ENCODE measurements around the gene SLC39A10. TPM values are rescaled to one million over a fixed set of nuclear protein-coding genes. Genes with fewer than 3 reads are reported as not detected.

Gene SLC39A10
- total RNA-seq, 1 donor from 2014 or later, result 52.3 TPM

DNA sequence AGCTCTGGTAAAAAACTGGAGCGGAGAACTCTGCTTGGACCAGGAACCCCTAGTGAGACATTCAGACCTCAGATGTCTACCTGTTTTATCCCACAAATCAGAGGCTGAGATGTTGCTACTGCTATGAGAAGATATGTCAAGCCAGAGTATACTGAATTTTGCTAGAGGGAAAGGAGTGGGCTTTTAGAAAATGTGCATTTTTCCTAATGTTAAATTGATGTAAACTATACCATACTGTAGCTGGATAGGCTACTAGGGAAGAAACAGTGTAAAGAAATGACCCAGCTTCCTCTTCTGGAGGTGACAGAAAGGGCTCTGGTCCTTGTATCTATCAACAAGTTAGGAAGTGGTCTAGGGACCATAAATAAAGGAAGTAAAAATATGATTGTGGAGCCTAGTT lies 65.0 kb downstream of the SLC39A10 start:
- ChIA-PET POLR2A (no interaction called here), CTCF (no interaction called here)
- Mint-ChIP-seq H3K4me3 (no peak overlapping the region), H3K4me1 (no peaks in the 10 kb centered on the region), H3K36me3 (ENCODE audit: low read depth) (peaks cover 74% of the 10 kb centered on the region), H3K27me3 (no peaks in the 10 kb centered on the region), H3K27ac (no peak overlapping the region), H3K9me3 (no peaks in the 10 kb centered on the region)
- DNase-seq (no peak), ATAC-seq (ENCODE audit: low read depth) (no peak)
- intact Hi-C loops (cut with micrococcal nuclease), result no loop called here
- TF ChIP-seq, protein P1, sequence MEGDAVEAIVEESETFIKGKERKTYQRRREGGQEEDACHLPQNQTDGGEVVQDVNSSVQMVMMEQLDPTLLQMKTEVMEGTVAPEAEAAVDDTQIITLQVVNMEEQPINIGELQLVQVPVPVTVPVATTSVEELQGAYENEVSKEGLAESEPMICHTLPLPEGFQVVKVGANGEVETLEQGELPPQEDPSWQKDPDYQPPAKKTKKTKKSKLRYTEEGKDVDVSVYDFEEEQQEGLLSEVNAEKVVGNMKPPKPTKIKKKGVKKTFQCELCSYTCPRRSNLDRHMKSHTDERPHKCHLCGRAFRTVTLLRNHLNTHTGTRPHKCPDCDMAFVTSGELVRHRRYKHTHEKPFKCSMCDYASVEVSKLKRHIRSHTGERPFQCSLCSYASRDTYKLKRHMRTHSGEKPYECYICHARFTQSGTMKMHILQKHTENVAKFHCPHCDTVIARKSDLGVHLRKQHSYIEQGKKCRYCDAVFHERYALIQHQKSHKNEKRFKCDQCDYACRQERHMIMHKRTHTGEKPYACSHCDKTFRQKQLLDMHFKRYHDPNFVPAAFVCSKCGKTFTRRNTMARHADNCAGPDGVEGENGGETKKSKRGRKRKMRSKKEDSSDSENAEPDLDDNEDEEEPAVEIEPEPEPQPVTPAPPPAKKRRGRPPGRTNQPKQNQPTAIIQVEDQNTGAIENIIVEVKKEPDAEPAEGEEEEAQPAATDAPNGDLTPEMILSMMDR (IDR thresholded peaks at IDR 0.05), result no peak

GRCh38 chr2:195727106-195727505 lies 70.1 kb downstream of the SLC39A10 start:
- CTCF ChIA-PET, result no interaction called here
- H3K4me3 Mint-ChIP-seq, result no peak overlapping the region
- ATAC-seq (ENCODE audit: low read depth) (no peak), DNase-seq (no peak)
- POLR2A ChIA-PET, result no interaction called here
- intact Hi-C loops (cut with micrococcal nuclease), result no loop called here
- no peaks in the 10 kb centered on the region for H3K9me3 Mint-ChIP-seq
- TF ChIP-seq, protein P1 (IDR thresholded peaks at IDR 0.05), result no peak
- H3K27ac Mint-ChIP-seq, result no peak overlapping the region
- H3K36me3 Mint-ChIP-seq (ENCODE audit: low read depth), result peaks cover 78% of the 10 kb centered on the region
- H3K4me1 Mint-ChIP-seq, result no peaks in the 10 kb centered on the region
- no peaks in the 10 kb centered on the region for H3K27me3 Mint-ChIP-seq

DNA sequence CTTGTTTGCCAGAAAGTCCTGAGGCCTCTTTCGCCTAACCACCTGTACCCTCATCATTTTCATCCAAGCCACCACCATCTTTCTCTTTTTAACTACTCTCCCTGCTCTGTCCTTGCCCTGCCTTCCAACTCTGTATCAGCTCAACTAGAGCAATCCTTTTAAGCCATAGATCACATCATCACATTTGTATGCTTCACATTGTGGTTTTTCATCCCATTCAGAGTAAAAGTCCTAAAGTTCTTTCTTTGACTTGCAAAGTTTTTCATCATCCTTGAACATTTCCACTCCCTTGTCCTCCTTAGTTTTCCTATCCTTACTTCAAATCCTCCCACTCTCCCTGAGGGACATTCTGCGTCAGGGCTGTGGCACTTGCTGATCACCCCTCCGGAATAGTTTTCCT lies 73.9 kb downstream of the SLC39A10 start:
- no peak for ATAC-seq (ENCODE audit: low read depth)
- Mint-ChIP-seq H3K9me3 (no peaks in the 10 kb centered on the region), H3K4me3 (no peak overlapping the region), H3K36me3 (ENCODE audit: low read depth) (peaks cover 78% of the 10 kb centered on the region), H3K27me3 (no peaks in the 10 kb centered on the region), H3K27ac (no peak overlapping the region), H3K4me1 (peaks cover 2% of the 10 kb centered on the region)
- CTCF ChIA-PET, result no interaction called here
- POLR2A ChIA-PET, result no interaction called here
- TF ChIP-seq, protein P1 (IDR thresholded peaks at IDR 0.05), result no peak
- intact Hi-C loops (cut with micrococcal nuclease), result no loop called here
- no peak for DNase-seq

- DNase-seq (no peak), ATAC-seq (ENCODE audit: low read depth) (no peak)
- Mint-ChIP-seq H3K36me3 (ENCODE audit: low read depth) (peaks cover 71% of the 10 kb centered on the region), H3K27me3 (no peaks in the 10 kb centered on the region), H3K4me1 (peaks cover 2% of the 10 kb centered on the region), H3K9me3 (no peaks in the 10 kb centered on the region), H3K27ac (no peak overlapping the region), H3K4me3 (no peak overlapping the region)
- intact Hi-C loops (cut with micrococcal nuclease), result no loop called here
- POLR2A ChIA-PET, result no interaction called here
- TF ChIP-seq, protein P1 (IDR thresholded peaks at IDR 0.05), result no peak
- CTCF ChIA-PET, result no interaction called here
Measured at GRCh38 chr2:195732574-195732973, 75.5 kb downstream of the SLC39A10 start.

GRCh38 chr2:195733831-195734230 lies 76.8 kb downstream of the SLC39A10 start:
- no peak for DNase-seq
- ChIA-PET POLR2A (interaction anchor here (0.7 kb wide), 1 partner anchor 786 kb away, joined by 4 read pairs; no protein-coding TSS in a partner anchor), CTCF (no interaction called here)
- TF ChIP-seq, protein P1 (IDR thresholded peaks at IDR 0.05), result no peak
- H3K4me1 Mint-ChIP-seq, result peaks cover 2% of the 10 kb centered on the region
- intact Hi-C loops (cut with micrococcal nuclease), result no loop called here
- H3K4me3 Mint-ChIP-seq, result no peak overlapping the region
- H3K27me3 Mint-ChIP-seq, result no peaks in the 10 kb centered on the region
- no peaks in the 10 kb centered on the region for H3K9me3 Mint-ChIP-seq
- no peak overlapping the region for H3K27ac Mint-ChIP-seq
- peaks cover 75% of the 10 kb centered on the region for H3K36me3 Mint-ChIP-seq (ENCODE audit: low read depth)
- ATAC-seq (ENCODE audit: low read depth), result no peak
